WTC11 (cell line): Measurements from ENCODE around the gene GARS1.

Experiments used
- AR ChIP-seq: fragments of 250-450 bp; sonication (Bioruptor Pico); IDR thresholded peaks from 2 replicates; pipeline ENCODE4 v1.9.0; 2021; ENCODE audit warnings: mild to moderate bottlenecking
- CREB1 ChIP-seq: sonication (generic); formaldehyde crosslinking; IDR thresholded peaks from 2 replicates; pipeline ENCODE4 v1.8.0; 2023; ENCODE audit warnings: mild to moderate bottlenecking, missing genetic modification reagents
- FOXJ3 ChIP-seq: sonication (generic); formaldehyde crosslinking; IDR thresholded peaks from 2 replicates; pipeline ENCODE4 v1.9.0; 2021; ENCODE audit warnings: missing genetic modification reagents, mild to moderate bottlenecking, borderline replicate concordance
- MAX ChIP-seq: sonication (generic); formaldehyde crosslinking; IDR thresholded peaks from 2 replicates; pipeline ENCODE4 v1.8.0; 2022; ENCODE audit warnings: mild to moderate bottlenecking, missing genetic modification reagents
- NR1H2 ChIP-seq: sonication (generic); formaldehyde crosslinking; IDR thresholded peaks from 2 replicates; pipeline ENCODE4 v1.9.0; 2021; ENCODE audit warnings: mild to moderate bottlenecking, moderate library complexity, missing genetic modification reagents
- NR2C2 ChIP-seq: sonication (generic); formaldehyde crosslinking; IDR thresholded peaks from 2 replicates; pipeline ENCODE4 v1.8.0; 2022; ENCODE audit warnings: mild to moderate bottlenecking, missing genetic modification reagents
- RELA ChIP-seq: sonication (generic); formaldehyde crosslinking; IDR thresholded peaks from 2 replicates; pipeline ENCODE4 v1.8.1; 2022; ENCODE audit warnings: missing genetic modification reagents, mild to moderate bottlenecking, borderline replicate concordance
- SP1 ChIP-seq: sonication (generic); formaldehyde crosslinking; conservative IDR thresholded peaks from 2 replicates; pipeline ENCODE4 v1.8.1; 2022; ENCODE audit warnings: missing genetic modification reagents
- TP53 ChIP-seq: sonication (generic); formaldehyde crosslinking; IDR thresholded peaks from 2 replicates; pipeline ENCODE4 v1.8.1; 2023; ENCODE audit warnings: mild to moderate bottlenecking, missing genetic modification reagents
- ZNF425 ChIP-seq: fragments of 250-450 bp; sonication (Bioruptor Pico); conservative IDR thresholded peaks from 2 replicates; pipeline ENCODE4 v1.9.0; 2021; ENCODE audit warnings: mild to moderate bottlenecking
- TF ChIP-seq, protein P1 (sequence below): fragments of 200-600 bp; IDR thresholded peaks from 2 replicates; pipeline ENCODE4 v1.8.0; 2022; ENCODE audit warnings: antibody characterized with exemption
- TF ChIP-seq, protein P2 (sequence below): sonication (generic); formaldehyde crosslinking; IDR thresholded peaks from 2 replicates; pipeline ENCODE4 v1.8.1; 2022; ENCODE audit warnings: mild to moderate bottlenecking, missing genetic modification reagents, moderate library complexity, borderline replicate concordance
- TF ChIP-seq, protein P3 (sequence below): sonication (generic); formaldehyde crosslinking; IDR thresholded peaks from 2 replicates; pipeline ENCODE4 v1.8.1; 2023; ENCODE audit warnings: mild to moderate bottlenecking, missing genetic modification reagents, moderate library complexity
- TF ChIP-seq, protein P4 (sequence below): sonication (generic); formaldehyde crosslinking; IDR thresholded peaks from 2 replicates; pipeline ENCODE4 v1.8.0; 2023; ENCODE audit warnings: mild to moderate bottlenecking, missing genetic modification reagents

DNA sequence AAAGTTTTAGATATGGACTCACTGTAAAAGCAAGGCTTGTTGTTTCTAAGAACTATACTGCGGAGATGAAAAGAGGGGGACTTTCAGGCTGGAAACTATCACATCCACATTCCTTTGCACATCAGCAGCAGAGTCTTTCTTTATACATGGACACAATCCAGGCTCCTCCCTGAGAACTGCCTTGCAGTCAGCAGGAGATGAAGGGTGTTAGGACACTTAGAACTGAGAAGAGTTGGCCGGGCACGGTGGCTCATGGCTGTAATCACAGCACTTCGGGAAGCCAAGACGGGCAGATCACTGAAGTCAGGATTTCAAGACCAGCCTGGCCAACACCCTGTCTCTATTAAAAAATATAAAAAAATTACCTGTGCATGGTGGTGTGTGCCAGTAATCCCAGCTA, 9.7 kb upstream of the GARS1 start:
- TF ChIP-seq, protein P1, sequence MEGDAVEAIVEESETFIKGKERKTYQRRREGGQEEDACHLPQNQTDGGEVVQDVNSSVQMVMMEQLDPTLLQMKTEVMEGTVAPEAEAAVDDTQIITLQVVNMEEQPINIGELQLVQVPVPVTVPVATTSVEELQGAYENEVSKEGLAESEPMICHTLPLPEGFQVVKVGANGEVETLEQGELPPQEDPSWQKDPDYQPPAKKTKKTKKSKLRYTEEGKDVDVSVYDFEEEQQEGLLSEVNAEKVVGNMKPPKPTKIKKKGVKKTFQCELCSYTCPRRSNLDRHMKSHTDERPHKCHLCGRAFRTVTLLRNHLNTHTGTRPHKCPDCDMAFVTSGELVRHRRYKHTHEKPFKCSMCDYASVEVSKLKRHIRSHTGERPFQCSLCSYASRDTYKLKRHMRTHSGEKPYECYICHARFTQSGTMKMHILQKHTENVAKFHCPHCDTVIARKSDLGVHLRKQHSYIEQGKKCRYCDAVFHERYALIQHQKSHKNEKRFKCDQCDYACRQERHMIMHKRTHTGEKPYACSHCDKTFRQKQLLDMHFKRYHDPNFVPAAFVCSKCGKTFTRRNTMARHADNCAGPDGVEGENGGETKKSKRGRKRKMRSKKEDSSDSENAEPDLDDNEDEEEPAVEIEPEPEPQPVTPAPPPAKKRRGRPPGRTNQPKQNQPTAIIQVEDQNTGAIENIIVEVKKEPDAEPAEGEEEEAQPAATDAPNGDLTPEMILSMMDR: no peak
- TF ChIP-seq SP1 (CRISPR knock-in tag) (no peak), TP53 (CRISPR knock-in tag) (no peak), ZNF425 (CRISPR knock-in tag) (no peak), NR1H2 (CRISPR knock-in tag) (no peak), AR (no peak), RELA (no peak), NR2C2 (CRISPR knock-in tag) (no peak), CREB1 (CRISPR knock-in tag) (no peak), FOXJ3 (no peak), MAX (no peak)
- TF ChIP-seq, protein P2, sequence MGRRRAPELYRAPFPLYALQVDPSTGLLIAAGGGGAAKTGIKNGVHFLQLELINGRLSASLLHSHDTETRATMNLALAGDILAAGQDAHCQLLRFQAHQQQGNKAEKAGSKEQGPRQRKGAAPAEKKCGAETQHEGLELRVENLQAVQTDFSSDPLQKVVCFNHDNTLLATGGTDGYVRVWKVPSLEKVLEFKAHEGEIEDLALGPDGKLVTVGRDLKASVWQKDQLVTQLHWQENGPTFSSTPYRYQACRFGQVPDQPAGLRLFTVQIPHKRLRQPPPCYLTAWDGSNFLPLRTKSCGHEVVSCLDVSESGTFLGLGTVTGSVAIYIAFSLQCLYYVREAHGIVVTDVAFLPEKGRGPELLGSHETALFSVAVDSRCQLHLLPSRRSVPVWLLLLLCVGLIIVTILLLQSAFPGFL (CRISPR knock-in tag): no peak
- TF ChIP-seq, protein P3, sequence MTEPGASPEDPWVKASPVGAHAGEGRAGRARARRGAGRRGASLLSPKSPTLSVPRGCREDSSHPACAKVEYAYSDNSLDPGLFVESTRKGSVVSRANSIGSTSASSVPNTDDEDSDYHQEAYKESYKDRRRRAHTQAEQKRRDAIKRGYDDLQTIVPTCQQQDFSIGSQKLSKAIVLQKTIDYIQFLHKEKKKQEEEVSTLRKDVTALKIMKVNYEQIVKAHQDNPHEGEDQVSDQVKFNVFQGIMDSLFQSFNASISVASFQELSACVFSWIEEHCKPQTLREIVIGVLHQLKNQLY (CRISPR knock-in tag): no peak
- TF ChIP-seq, protein P4, sequence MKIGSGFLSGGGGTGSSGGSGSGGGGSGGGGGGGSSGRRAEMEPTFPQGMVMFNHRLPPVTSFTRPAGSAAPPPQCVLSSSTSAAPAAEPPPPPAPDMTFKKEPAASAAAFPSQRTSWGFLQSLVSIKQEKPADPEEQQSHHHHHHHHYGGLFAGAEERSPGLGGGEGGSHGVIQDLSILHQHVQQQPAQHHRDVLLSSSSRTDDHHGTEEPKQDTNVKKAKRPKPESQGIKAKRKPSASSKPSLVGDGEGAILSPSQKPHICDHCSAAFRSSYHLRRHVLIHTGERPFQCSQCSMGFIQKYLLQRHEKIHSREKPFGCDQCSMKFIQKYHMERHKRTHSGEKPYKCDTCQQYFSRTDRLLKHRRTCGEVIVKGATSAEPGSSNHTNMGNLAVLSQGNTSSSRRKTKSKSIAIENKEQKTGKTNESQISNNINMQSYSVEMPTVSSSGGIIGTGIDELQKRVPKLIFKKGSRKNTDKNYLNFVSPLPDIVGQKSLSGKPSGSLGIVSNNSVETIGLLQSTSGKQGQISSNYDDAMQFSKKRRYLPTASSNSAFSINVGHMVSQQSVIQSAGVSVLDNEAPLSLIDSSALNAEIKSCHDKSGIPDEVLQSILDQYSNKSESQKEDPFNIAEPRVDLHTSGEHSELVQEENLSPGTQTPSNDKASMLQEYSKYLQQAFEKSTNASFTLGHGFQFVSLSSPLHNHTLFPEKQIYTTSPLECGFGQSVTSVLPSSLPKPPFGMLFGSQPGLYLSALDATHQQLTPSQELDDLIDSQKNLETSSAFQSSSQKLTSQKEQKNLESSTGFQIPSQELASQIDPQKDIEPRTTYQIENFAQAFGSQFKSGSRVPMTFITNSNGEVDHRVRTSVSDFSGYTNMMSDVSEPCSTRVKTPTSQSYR: no peak
